Measurements from ENCODE around the gene ROPN1. TPM values are rescaled to one million over a fixed set of nuclear protein-coding genes. Genes with fewer than 3 reads are reported as not detected.

ROPN1 gene
- total RNA-seq, 2 donors from 2014 or later = not detected

DNA sequence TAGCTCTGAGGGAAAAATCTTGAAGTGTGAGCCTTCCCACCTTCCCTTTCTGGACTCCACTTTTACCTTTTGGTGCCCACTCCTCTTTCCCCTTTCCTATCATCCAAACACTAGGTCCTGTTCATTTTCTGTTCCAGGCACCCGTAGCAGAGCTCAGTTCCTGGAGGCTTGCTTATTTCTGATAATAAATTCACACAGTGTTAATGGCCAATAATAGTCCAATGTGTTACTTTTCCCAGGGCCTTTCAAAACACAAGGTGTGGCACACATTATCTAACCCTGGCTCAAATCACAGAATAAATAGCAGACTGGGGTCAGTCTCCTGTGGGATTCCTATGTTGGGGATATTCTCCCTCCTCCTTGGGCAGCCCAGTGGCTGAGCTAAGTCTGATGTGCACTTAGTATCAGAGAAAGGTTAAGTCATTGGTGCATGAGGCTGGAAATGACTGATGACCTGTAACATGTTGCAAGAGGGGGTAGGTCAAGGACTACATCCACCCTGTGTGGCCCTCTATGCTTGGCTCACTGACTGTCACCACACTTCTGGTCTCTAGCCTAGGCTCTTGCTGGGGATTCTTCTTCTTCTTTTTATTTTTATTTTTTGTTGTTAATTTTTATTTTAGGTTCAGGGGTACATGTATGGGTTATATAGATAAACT lies 43.7 kb upstream of the ROPN1 start:
- Histone ChIP-seq H3K9ac (ENCODE audit: extremely low read depth, low read length, poor library complexity, severe bottlenecking) (no peak overlapping the region), H3K9me3 (ENCODE audit: control insufficient read depth, low read length) (no peaks in the 10 kb centered on the region), H3K27ac (ENCODE audit: low read depth, low read length) (no peak overlapping the region), H3K4me3 (ENCODE audit: low read length) (no peak overlapping the region), H3K36me3 (ENCODE audit: control insufficient read depth, insufficient read depth, low read length) (no peaks in the 10 kb centered on the region), H3K4me1 (ENCODE audit: control insufficient read depth, insufficient read depth, low read length) (no peaks in the 10 kb centered on the region), H3K27me3 (ENCODE audit: control insufficient read depth, insufficient read depth, low read length, poor library complexity, severe bottlenecking) (peaks cover 63% of the 10 kb centered on the region)
- Mint-ChIP-seq H3K36me3 (ENCODE audit: low read depth) (no peaks in the 10 kb centered on the region), H3K27me3 (ENCODE audit: insufficient read depth) (peaks cover 27% of the 10 kb centered on the region), H3K27ac (no peak overlapping the region), H3K4me1 (peaks cover 11% of the 10 kb centered on the region), H3K9me3 (no peaks in the 10 kb centered on the region), H3K4me3 (no peak overlapping the region)
- TF ChIP-seq, protein P1, sequence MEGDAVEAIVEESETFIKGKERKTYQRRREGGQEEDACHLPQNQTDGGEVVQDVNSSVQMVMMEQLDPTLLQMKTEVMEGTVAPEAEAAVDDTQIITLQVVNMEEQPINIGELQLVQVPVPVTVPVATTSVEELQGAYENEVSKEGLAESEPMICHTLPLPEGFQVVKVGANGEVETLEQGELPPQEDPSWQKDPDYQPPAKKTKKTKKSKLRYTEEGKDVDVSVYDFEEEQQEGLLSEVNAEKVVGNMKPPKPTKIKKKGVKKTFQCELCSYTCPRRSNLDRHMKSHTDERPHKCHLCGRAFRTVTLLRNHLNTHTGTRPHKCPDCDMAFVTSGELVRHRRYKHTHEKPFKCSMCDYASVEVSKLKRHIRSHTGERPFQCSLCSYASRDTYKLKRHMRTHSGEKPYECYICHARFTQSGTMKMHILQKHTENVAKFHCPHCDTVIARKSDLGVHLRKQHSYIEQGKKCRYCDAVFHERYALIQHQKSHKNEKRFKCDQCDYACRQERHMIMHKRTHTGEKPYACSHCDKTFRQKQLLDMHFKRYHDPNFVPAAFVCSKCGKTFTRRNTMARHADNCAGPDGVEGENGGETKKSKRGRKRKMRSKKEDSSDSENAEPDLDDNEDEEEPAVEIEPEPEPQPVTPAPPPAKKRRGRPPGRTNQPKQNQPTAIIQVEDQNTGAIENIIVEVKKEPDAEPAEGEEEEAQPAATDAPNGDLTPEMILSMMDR (conservative IDR thresholded peaks at IDR 0.05) = no peak
- 93 to 100% methylated on average over 1 of the region's 1 CpG for WGBS, 2 experiments (ENCODE audit: insufficient coverage in 1 of 2, insufficient read length in 1 of 2)
- no peak for DNase-seq

DNA sequence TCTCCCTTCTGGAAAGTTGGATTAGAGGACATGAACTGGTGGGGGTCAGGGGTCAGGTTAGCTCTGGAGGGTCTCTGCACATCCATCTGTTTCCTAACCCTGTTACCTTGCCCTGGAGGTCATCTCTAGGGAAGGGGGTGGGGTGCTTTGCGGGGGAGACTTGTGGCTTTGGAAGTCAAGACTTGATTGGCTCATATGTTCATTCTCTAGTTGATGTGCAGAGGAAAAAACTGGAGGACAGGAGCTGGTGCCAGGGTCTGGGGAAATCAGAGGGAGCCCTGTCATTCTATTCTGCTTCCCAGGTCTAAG lies 42.9 kb upstream of the ROPN1 start:
- Histone ChIP-seq H3K4me1 (ENCODE audit: control insufficient read depth, insufficient read depth, low read length) (no peaks in the 10 kb centered on the region), H3K9me3 (ENCODE audit: control insufficient read depth, low read length) (no peaks in the 10 kb centered on the region), H3K9ac (ENCODE audit: extremely low read depth, low read length, poor library complexity, severe bottlenecking) (no peak overlapping the region), H3K27ac (ENCODE audit: low read depth, low read length) (no peak overlapping the region), H3K4me3 (ENCODE audit: low read length) (peak overlapping the region; percentile 86), H3K27me3 (ENCODE audit: control insufficient read depth, insufficient read depth, low read length, poor library complexity, severe bottlenecking) (peaks cover 69% of the 10 kb centered on the region), H3K36me3 (ENCODE audit: control insufficient read depth, insufficient read depth, low read length) (no peaks in the 10 kb centered on the region)
- peaks cover 11% of the 10 kb centered on the region for H3K4me1 Mint-ChIP-seq
- H3K27me3 Mint-ChIP-seq (ENCODE audit: insufficient read depth) = peaks cover 29% of the 10 kb centered on the region
- peak overlapping the region; percentile 75 for H3K4me3 Mint-ChIP-seq
- TF ChIP-seq, protein P1 (conservative IDR thresholded peaks at IDR 0.05) = no peak
- DNase-seq = no peak
- no peaks in the 10 kb centered on the region for H3K36me3 Mint-ChIP-seq (ENCODE audit: low read depth)
- no peak overlapping the region for H3K27ac Mint-ChIP-seq
- H3K9me3 Mint-ChIP-seq = no peaks in the 10 kb centered on the region
- 65% methylated on average over 1 of the region's 1 CpG; no CpG with 5 or more reads in 1 of the 2 experiments for WGBS, 2 experiments (ENCODE audit: insufficient coverage in 1 of 2, insufficient read length in 1 of 2)

DNA sequence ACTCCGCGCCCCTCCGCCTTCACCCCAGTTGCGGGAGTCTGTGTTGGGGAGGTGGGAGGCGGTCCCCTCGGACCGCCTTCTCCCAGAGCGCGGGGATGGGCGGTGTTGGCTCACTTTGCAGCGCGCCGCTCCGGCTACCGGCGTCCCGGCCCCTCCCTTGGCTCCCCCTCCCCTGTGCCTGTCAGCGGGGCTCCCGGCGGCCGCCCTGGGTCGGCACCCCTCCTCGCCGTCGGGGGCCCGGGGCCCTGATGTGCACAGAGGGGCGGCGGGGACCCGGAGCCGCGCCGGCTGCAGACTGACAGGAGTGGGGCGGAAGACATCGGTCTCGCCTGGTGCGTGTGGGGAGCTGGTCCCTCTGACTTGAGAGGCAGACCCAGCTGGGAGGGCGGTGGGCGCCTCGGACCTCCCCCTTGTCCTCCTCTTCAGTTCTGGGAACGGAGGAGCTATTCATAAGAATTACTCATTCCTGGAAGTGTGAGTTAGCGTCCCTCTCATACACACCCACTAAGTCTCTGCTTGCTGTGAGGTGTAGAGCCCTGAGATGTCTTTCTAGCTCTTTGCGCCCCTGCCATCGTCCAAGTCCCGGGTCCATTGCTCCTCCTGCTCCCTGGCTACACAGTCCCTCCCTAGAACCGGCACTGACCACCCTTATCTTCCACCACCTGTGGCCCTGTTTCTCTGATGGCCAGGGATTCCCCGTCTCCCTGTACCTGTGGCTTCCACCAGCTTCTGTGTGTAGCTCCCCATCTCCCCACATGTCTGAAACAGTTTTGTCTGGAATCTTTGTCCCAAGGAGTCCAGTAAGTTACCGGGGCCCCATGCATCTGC lies 42.3 kb upstream of the ROPN1 start:
- peak; percentile 76 for DNase-seq
- Mint-ChIP-seq H3K9me3 (no peaks in the 10 kb centered on the region), H3K4me3 (peak overlapping the region; percentile 75), H3K4me1 (peaks cover 11% of the 10 kb centered on the region), H3K27ac (no peak overlapping the region), H3K36me3 (ENCODE audit: low read depth) (no peaks in the 10 kb centered on the region), H3K27me3 (ENCODE audit: insufficient read depth) (peaks cover 32% of the 10 kb centered on the region)
- TF ChIP-seq, protein P1 (conservative IDR thresholded peaks at IDR 0.05) = no peak
- 5 to 14% methylated on average over 8 to 47 of the region's 47 CpGs for WGBS, 2 experiments (ENCODE audit: insufficient coverage in 1 of 2, insufficient read length in 1 of 2)
- Histone ChIP-seq H3K27me3 (ENCODE audit: control insufficient read depth, insufficient read depth, low read length, poor library complexity, severe bottlenecking) (peaks cover 73% of the 10 kb centered on the region), H3K9ac (ENCODE audit: extremely low read depth, low read length, poor library complexity, severe bottlenecking) (peak overlapping the region; percentile 25), H3K9me3 (ENCODE audit: control insufficient read depth, low read length) (no peaks in the 10 kb centered on the region), H3K4me1 (ENCODE audit: control insufficient read depth, insufficient read depth, low read length) (no peaks in the 10 kb centered on the region), H3K4me3 (ENCODE audit: low read length) (peak overlapping the region; percentile 86), H3K27ac (ENCODE audit: low read depth, low read length) (peak overlapping the region; percentile 97), H3K36me3 (ENCODE audit: control insufficient read depth, insufficient read depth, low read length) (no peaks in the 10 kb centered on the region)

Data from endodermal cell (in vitro differentiated cells).